ENCODE data around the gene CLRN3.

Gene CLRN3

DNA sequence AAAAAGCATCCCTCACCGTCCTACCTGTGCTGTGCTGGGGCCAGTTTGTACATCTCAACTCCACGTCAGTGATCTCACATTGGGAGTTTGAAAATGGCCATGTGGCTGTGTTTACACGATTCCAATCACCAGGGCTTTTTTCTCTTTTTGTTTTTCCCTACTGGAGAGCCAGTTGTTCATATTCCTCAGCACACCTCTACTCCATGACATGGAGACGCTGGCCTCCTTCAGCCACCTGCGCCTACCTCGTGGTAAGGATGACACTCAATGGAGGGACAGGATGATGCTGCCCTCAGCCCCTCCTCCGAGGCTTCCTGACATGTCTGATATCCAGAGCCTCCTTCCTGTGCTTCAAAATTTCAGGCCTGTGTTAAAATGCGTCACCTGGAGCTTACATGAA lies 10.3 kb downstream of the CLRN3 start:
- DNase-seq (ENCODE audit: low spot score): no peak
- TF ChIP-seq, protein P1, sequence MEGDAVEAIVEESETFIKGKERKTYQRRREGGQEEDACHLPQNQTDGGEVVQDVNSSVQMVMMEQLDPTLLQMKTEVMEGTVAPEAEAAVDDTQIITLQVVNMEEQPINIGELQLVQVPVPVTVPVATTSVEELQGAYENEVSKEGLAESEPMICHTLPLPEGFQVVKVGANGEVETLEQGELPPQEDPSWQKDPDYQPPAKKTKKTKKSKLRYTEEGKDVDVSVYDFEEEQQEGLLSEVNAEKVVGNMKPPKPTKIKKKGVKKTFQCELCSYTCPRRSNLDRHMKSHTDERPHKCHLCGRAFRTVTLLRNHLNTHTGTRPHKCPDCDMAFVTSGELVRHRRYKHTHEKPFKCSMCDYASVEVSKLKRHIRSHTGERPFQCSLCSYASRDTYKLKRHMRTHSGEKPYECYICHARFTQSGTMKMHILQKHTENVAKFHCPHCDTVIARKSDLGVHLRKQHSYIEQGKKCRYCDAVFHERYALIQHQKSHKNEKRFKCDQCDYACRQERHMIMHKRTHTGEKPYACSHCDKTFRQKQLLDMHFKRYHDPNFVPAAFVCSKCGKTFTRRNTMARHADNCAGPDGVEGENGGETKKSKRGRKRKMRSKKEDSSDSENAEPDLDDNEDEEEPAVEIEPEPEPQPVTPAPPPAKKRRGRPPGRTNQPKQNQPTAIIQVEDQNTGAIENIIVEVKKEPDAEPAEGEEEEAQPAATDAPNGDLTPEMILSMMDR (IDR thresholded peaks at IDR 0.05): no peak
- H3K27ac ChIP-seq: peak overlapping the region in 1 of 2 donors; percentile 16
- no peak overlapping the region for H3K4me3 ChIP-seq

DNA sequence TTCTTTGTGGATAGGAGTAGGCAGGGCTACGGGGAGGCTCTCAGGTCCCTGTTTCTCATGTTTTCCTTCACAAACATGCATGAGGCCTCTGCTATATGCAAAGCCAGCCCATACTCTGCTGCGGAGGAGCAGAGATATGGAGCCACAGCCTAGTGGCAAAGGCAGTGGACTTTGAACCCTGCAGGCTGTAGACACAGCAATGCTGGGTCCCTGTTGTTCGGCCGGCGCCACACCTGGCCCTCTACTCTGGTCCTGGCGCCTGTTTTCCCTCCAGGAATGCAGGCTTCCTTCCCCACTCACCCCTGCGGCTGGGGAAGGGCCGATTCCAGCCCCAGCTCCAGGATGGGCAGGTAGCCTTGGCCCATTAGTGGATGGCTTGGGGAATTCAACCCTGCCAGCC lies 11.5 kb downstream of the CLRN3 start:
- Histone ChIP-seq H3K27ac (peak overlapping the region in 1 of 2 donors; percentile 75), H3K4me3 (no peak overlapping the region)
- no peak for DNase-seq (ENCODE audit: low spot score)
- TF ChIP-seq, protein P1 (IDR thresholded peaks at IDR 0.05): no peak

DNA sequence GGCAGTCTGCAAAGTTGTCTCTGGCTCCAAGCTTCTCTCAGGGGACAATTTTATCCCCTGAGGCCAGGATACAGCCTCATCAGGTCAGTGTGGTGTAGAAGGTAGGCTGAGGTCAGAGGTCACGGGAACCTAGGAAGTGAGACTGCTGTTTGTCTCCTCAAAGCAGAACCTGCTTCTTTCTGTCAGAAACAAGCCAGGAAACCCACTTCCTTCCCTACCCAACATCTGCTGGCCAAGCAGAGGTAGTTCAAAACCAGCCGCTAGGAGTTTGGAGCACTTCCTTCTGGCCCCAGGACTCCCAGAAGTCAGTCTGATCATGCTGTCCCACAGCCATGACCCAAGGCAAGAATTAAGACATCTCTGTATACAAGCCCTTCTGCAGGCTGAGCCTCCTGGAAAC lies 12.2 kb downstream of the CLRN3 start:
- peak overlapping the region in 1 of 2 donors; percentile 75 for H3K27ac ChIP-seq
- no peak overlapping the region for H3K4me3 ChIP-seq
- TF ChIP-seq, protein P1 (IDR thresholded peaks at IDR 0.05): no peak
- DNase-seq (ENCODE audit: low spot score): no peak

DNA sequence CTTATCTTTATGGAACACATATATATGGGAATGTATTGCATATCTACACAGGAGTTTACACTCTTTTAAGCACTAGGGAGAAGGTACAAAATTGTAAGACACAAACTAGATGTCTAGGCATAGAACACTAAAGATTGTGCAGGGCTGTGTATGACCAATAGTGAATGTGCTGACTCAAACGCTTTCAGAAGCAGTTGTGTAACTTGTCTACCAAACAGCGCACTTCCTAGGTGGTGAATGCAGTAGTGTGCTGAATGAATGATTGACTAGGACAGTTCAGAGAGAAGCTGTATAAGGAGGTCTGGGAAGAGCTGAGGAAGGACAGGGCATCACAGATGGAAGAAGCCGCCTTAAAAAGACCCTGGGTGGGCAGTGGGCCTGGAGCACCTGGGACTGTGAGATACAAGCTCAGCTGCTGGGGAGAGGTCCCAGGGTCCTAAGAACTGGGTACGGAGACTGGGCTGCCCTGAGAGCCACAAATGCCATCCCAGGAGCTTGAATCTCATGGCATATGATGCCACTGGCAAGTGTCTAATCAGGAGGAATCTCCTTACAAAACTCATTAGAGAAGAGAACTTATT lies 14.2 kb downstream of the CLRN3 start:
- TF ChIP-seq, protein P1 (IDR thresholded peaks at IDR 0.05): no peak
- H3K4me3 ChIP-seq: no peak overlapping the region
- DNase-seq (ENCODE audit: low spot score): no peak
- H3K27ac ChIP-seq: peak overlapping the region in 1 of 2 donors; percentile 37

DNA sequence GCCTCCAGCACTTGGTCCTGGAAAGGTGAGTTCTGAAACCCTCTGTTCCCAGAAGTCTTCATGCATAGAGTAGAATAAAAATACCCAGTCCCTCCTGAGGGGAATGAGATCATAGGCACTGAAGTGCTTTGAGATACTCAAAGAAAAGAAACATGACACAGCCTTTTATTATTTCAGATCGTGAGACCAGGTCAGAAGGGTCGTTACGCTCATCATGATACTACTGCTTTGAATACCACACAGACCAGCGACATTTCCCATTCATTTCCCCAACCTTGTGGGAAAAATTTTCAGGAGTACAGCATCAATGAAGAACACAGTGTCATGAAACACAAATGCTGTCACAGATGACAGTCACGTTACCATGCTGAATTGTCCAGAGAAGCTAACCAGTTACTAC lies 15.0 kb downstream of the CLRN3 start:
- DNase-seq (ENCODE audit: low spot score): no peak
- TF ChIP-seq, protein P1 (IDR thresholded peaks at IDR 0.05): no peak
- no peak overlapping the region for H3K4me3 ChIP-seq
- H3K27ac ChIP-seq: no peak overlapping the region

DNA sequence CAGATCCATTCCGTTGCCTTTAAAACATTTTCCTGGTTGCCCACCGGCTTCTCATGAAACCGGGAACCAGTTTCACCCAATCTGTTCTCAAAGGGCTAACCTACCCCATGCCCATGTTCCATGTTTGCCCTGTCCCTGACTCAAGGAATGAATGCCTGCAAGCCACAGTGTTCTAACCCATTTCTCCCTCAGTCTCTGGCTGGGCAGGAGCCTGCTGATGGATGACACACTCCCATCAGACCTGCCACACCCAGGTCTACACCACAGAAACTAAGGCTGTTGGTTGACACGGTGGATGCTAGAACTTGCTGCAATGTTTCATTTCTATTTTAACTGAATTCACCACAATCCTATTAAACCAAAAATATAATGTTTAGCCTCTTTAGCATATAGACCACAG lies 15.6 kb downstream of the CLRN3 start:
- Histone ChIP-seq H3K4me3 (no peak overlapping the region), H3K27ac (no peak overlapping the region)
- no peak for DNase-seq (ENCODE audit: low spot score)
- TF ChIP-seq, protein P1 (IDR thresholded peaks at IDR 0.05): no peak

DNA sequence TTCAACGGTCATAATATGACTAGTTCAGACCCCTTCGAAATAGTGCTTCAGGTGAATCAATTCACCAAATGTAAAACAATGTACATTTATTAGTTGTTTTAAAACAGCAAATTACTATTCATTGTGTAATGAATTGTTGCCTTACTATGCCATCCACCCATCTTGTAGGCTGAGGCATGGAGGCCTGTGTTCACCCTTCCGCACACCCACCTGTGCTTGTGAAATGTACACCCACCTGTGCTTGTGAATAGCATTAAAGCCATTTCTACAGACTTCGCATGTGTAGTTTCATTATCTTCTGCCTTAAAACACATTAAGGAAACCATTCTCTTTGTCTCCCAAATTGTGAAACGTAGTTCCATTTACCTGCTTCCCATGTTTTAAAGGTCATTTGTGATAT lies 16.8 kb downstream of the CLRN3 start:
- Histone ChIP-seq H3K27ac (no peak overlapping the region), H3K4me3 (no peak overlapping the region)
- DNase-seq (ENCODE audit: low spot score): no peak
- TF ChIP-seq, protein P1 (IDR thresholded peaks at IDR 0.05): no peak

Data from coronary artery (tissue), 2 donors.